Measurements from ENCODE around the gene CHI3L1. TPM values are rescaled to one million over a fixed set of nuclear protein-coding genes. Genes with fewer than 3 reads are reported as not detected.
A peak's percentile ranks its signal among the peaks of the same experiment; 100 is the strongest.

CHI3L1 gene
- total and polyA plus RNA-seq, 10 of the 15 experiments (the other 5 are each of a cell fraction or from before 2014, with no cell fraction given) = 0.10 to 1.7 (median 0.39) TPM

DNA sequence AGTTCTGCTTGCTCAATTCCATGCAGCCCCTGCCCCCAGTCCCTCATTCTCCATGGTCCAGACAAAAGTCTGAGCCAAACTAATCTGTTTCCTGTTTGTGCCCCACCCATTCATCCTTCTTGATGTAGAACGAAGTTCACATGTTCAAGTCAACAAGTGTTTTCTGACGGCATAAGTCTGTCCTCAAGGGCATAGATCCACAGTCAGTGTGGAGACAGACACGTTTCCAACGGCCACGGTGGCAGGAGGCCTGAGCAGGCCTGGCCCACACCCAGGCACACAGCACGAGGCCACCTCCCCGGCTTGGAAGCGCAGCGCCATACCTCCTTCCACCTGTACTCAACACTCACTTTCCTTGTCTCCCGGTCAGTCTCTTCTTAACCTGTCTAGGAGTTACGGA is 42.9 kb downstream of the CHI3L1 start:
- no peaks in the 10 kb centered on the region for H3K4me1 ChIP-seq (ENCODE audit: control insufficient read depth, insufficient read depth, low read length)
- BruUV-seq (replicated peaks) = no TSS peak
- TF ChIP-seq TCF3 (IDR thresholded peaks at IDR 0.05; ENCODE audit: borderline replicate concordance, insufficient read depth, low read depth, low read length) (no peak), ZSCAN29 (IDR thresholded peaks at IDR 0.05) (no peak), RUNX3 (IDR thresholded peaks at IDR 0.05; ENCODE audit: low read length) (no peak), CBX5 (IDR thresholded peaks at IDR 0.05; ENCODE audit: low read depth) (no peak), SREBF1 (IDR thresholded peaks at IDR 0.05; ENCODE audit: low read length) (no peak), SMAD5 (IDR thresholded peaks at IDR 0.05; ENCODE audit: low read depth) (no peak), FOXK2 (IDR thresholded peaks at IDR 0.05) (no peak), YY1 (IDR thresholded peaks at IDR 0.05; ENCODE audit: low read depth, low read length) (no peak)
- ATAC-seq (no peak), DNase-seq (ENCODE audit: low read depth, low spot score) (no peak), FAIRE-seq (no peak)
- peaks cover 0 to 3% of the 10 kb centered on the region in 2 experiments; a peak in 3 of 4 replicates for H3K27me3 ChIP-seq (replicated peaks in 1 of 2; ENCODE audit: control insufficient read depth in 2 of 2, insufficient read depth in 2 of 2, low read length in 1 of 2)
- H3K36me3 ChIP-seq (ENCODE audit: control insufficient read depth in 2 of 2, insufficient read depth in 2 of 2, low read length in 1 of 2) = no peaks in the 10 kb centered on the region
- H4K20me1 ChIP-seq (ENCODE audit: control insufficient read depth, insufficient read depth) = no peaks in the 10 kb centered on the region
- in situ Hi-C loops (cut with MboI) = no loop called here
- H3K9me3 ChIP-seq (replicated peaks; ENCODE audit: control insufficient read depth, insufficient read depth, low read length) = no peaks in the 10 kb centered on the region
- WGBS (ENCODE audit: insufficient coverage, insufficient replicate concordance, low lambda C conversion rate, missing lambda C conversion rate) = 33% methylated on average over 11 of the region's 11 CpGs
- H3K27ac ChIP-seq (ENCODE audit: control insufficient read depth, insufficient read depth) = no peak overlapping the region
- intact Hi-C loops (cut with micrococcal nuclease; ENCODE audit: unreplicated experiment) = no loop called here
- ChIA-PET SMC1A (ENCODE audit: uncharacterized antibody, unreplicated experiment) (no interaction called here), POLR2A (no interaction called here), CTCF (interaction anchor here (0.9 kb wide), 1 partner anchor 102 kb away, joined by 3 read pairs; no protein-coding TSS in a partner anchor), RAD21 (ENCODE audit: unreplicated experiment) (no interaction called here)
- H3K79me2 ChIP-seq (ENCODE audit: control insufficient read depth, insufficient read depth, low read length) = no peaks in the 10 kb centered on the region
- H3K4me2 ChIP-seq (ENCODE audit: control insufficient read depth, insufficient read depth) = no peak overlapping the region
- H2AFZ ChIP-seq (ENCODE audit: control insufficient read depth, low read depth, low read length) = no peak overlapping the region
- no peak overlapping the region for H3K4me3 ChIP-seq
- H3K9ac ChIP-seq (ENCODE audit: control insufficient read depth, insufficient read depth, low read length) = no peak overlapping the region

DNA sequence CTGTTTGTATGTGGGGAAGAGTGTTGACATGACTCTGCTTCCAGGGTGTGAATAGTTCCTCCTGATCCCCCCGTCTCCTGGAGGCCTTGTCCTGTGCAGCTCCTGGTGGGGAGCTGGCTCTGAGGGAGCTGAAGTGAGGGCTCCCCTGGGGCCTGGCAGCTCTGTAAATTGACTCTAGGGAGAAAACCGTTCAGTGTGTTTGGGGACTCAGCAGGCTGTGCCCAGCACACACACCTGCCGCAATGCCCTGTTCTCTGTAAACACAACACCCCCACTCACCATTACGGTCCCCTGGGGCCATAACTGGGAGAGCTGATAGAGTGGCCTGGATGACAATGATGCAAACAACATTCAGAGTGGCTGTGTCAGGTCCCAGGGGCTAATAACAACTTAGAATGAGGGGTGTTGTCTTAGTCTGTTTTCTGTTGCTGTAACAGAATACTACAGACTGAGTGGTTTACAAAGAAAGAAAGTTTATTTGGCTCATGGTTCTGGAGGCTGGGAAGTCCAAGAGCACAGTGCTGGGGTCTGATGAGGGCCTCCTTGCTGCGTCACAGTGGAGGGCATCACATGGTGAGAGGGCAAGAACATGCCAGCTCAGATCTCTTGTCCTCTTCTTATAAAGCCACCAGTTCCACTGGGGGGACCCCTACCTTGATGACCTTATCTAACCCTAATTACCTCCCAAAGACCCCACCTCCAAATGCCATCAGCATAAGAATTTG is 43.7 kb downstream of the CHI3L1 start:
- no peaks in the 10 kb centered on the region for H3K4me1 ChIP-seq (ENCODE audit: control insufficient read depth, insufficient read depth, low read length)
- H3K4me2 ChIP-seq (ENCODE audit: control insufficient read depth, insufficient read depth) = no peak overlapping the region
- ChIA-PET POLR2A (no interaction called here), RAD21 (ENCODE audit: unreplicated experiment) (no interaction called here), CTCF (interaction anchor here (0.9 kb wide), 1 partner anchor 102 kb away, joined by 3 read pairs; no protein-coding TSS in a partner anchor), SMC1A (ENCODE audit: uncharacterized antibody, unreplicated experiment) (no interaction called here)
- no peaks in the 10 kb centered on the region for H3K9me3 ChIP-seq (replicated peaks; ENCODE audit: control insufficient read depth, insufficient read depth, low read length)
- H2AFZ ChIP-seq (ENCODE audit: control insufficient read depth, low read depth, low read length) = no peak overlapping the region
- H3K4me3 ChIP-seq = no peak overlapping the region
- H3K9ac ChIP-seq (ENCODE audit: control insufficient read depth, insufficient read depth, low read length) = no peak overlapping the region
- H3K27me3 ChIP-seq (replicated peaks in 1 of 2; ENCODE audit: control insufficient read depth in 2 of 2, insufficient read depth in 2 of 2, low read length in 1 of 2) = peaks cover 2 to 5% of the 10 kb centered on the region in 2 experiments; a peak in 3 of 4 replicates
- in situ Hi-C loops (cut with MboI) (no loop called here), intact Hi-C loops (cut with micrococcal nuclease; ENCODE audit: unreplicated experiment) (no loop called here)
- BruUV-seq (replicated peaks) = no TSS peak
- ATAC-seq (peak; percentile 27; the same call in 2 of the 3 replicates), DNase-seq (ENCODE audit: low read depth, low spot score) (no peak), FAIRE-seq (no peak)
- no peaks in the 10 kb centered on the region for H4K20me1 ChIP-seq (ENCODE audit: control insufficient read depth, insufficient read depth)
- no peak for TF ChIP-seq RELA (IDR thresholded peaks at IDR 0.05; ENCODE audit: borderline replicate concordance, partially characterized antibody)
- peak; percentile 53 for TF ChIP-seq MEF2B (IDR thresholded peaks at IDR 0.05; ENCODE audit: partially characterized antibody, poor library complexity, severe bottlenecking)
- H3K79me2 ChIP-seq (ENCODE audit: control insufficient read depth, insufficient read depth, low read length) = no peaks in the 10 kb centered on the region
- 11% methylated on average over 5 of the region's 5 CpGs for WGBS (ENCODE audit: insufficient coverage, insufficient replicate concordance, low lambda C conversion rate, missing lambda C conversion rate)
- no peaks in the 10 kb centered on the region for H3K36me3 ChIP-seq (ENCODE audit: control insufficient read depth in 2 of 2, insufficient read depth in 2 of 2, low read length in 1 of 2)
- no peak overlapping the region for H3K27ac ChIP-seq (ENCODE audit: control insufficient read depth, insufficient read depth)

All from GM12878 (cell line).